ENCODE data around the gene KLK15.

KLK15 gene

DNA sequence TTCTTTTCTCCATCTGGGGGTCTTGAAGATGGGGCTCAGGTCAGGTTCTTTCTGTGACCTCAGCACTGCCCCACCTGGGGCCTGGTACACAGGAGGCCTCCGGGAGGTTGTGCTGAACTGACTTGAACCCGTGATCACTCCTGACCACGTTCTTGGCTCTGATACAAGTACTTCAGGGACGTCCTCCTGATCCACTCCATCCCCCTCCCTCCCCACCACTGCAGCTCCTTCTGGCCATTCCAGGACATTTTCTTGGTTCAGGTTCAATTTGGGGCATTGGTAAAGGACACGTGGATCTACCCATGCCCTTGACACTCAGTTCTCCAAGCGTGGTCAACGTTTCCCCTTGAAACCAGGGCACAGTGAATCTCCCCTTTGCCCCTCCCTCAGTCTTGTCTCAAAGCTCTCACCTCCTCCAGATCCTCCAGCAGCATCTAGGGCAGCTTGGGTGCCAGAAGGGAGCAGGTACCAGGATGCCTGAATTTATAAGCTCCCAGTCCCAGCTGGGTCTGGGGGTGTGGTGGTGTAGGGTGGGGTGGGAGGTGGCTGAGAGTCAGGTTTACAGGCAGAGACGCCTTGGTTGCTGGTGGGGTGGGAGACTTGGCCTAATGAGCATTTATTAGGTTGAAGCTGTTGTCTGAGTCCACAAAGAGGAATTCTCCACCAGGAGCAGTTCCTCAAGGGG lies at the start of gene KLK15:
Gene KLK15, minus strand, starts transcription at position 458 of the 685 bp plus-strand sequence. CDS start 2,082 bp downstream, outside the sequence.
- no peak for DNase-seq

DNA sequence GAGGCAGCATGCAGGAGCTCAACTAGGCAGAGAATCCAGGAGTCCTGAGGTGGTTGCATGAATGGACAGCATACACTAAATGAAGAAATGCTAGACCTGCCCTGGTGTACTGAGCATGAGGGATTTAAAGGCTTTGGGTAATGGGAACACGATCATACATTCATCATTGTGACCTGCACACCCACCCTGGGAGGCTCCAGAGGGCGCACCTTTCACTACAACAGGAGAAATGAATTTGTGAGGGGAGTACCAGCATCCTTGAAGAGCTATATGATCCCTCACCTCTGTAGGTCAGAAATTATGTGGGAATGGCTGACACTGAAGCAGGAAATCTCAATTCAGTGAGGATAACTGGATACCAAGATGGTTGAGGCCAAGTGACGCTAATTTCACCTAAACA lies 48.8 kb upstream of the KLK15 start:
- DNase-seq, result no peak

DNA sequence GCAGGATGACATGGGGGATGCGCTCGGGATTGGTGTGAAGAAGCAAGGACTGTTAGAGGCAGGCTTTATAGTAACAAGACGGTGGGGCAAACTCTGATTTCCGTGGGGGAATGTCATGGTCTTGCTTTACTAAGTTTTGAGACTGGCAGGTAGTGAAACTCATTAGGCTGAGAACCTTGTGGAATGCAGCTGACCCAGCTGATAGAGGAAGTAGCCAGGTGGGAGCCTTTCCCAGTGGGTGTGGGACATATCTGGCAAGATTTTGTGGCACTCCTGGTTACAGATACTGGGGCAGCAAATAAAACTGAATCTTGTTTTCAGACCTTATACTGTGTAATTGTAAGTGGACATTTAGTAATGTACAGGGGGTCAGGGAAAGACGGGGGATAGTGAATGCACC lies 46.9 kb upstream of the KLK15 start:
- no peak for DNase-seq

DNA sequence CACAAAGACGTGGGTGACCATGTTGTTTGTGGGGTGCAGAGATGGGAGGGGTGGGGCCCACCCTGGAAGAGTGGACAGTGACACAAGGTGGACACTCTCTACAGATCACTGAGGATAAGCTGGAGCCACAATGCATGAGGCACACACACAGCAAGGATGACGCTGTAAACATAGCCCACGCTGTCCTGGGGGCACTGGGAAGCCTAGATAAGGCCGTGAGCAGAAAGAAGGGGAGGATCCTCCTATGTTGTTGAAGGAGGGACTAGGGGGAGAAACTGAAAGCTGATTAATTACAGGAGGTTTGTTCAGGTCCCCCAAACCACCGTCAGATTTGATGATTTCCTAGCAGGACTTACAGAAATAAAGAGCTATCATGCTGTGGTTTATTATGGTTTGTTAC lies 45.5 kb upstream of the KLK15 start:
- DNase-seq, result no peak

GRCh38 chr19:50877338-50877737 lies 44.0 kb upstream of the KLK15 start:
- DNase-seq, result no peak

DNA sequence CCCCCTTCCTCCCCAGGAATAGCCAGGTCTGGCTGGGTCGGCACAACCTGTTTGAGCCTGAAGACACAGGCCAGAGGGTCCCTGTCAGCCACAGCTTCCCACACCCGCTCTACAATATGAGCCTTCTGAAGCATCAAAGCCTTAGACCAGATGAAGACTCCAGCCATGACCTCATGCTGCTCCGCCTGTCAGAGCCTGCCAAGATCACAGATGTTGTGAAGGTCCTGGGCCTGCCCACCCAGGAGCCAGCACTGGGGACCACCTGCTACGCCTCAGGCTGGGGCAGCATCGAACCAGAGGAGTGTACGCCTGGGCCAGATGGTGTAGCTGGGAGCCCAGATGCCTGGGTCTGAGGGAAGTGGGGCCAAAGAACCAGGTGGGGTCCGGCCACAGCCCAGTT lies 43.1 kb upstream of the KLK15 start:
- no peak for DNase-seq

- DNase-seq, result peak; percentile 5
Measured at GRCh38 chr19:50875795-50876422, 42.5 kb upstream of the KLK15 start.

DNA sequence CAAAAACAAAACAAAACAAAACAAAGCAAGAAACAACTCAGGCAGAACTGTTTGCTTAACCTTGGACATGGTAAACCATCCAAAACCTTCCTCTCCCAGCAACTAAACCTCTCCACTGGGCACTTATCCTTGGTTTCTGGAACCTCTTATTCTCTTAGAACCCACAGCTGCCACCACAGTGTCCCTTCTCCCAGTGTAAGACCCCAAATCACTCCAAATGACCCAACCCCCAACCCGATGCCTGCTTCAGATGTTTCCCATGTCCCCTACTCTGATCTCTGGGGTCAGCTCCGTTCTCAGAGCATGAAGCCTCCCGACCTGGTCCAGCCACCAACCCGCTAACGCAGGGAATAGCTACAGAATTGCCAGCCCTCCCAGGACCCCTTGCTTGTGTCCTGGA lies 40.8 kb upstream of the KLK15 start:
- DNase-seq, result no peak

DNA sequence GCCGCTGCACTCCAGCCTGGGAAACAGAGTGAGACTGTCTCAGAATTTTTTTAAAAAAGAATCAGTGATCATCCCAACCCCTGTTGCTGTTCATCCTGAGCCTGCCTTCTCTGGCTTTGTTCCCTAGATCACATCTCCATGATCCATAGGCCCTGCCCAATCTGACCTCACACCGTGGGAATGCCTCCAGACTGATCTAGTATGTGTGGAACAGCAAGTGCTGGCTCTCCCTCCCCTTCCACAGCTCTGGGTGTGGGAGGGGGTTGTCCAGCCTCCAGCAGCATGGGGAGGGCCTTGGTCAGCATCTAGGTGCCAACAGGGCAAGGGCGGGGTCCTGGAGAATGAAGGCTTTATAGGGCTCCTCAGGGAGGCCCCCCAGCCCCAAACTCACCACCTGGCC lies 39.7 kb upstream of the KLK15 start, which contains the start of gene KLK2:
Gene KLK2, plus strand, starts transcription at position 384 of the 400 bp plus-strand sequence. CDS start 35 bp downstream, outside the sequence.
- no peak for DNase-seq

GRCh38 chr19:50870417-50871089 lies 37.2 kb upstream of the KLK15 start:
- no peak for DNase-seq

GRCh38 chr19:50869479-50869878 lies 36.1 kb upstream of the KLK15 start:
- DNase-seq, result no peak

DNA sequence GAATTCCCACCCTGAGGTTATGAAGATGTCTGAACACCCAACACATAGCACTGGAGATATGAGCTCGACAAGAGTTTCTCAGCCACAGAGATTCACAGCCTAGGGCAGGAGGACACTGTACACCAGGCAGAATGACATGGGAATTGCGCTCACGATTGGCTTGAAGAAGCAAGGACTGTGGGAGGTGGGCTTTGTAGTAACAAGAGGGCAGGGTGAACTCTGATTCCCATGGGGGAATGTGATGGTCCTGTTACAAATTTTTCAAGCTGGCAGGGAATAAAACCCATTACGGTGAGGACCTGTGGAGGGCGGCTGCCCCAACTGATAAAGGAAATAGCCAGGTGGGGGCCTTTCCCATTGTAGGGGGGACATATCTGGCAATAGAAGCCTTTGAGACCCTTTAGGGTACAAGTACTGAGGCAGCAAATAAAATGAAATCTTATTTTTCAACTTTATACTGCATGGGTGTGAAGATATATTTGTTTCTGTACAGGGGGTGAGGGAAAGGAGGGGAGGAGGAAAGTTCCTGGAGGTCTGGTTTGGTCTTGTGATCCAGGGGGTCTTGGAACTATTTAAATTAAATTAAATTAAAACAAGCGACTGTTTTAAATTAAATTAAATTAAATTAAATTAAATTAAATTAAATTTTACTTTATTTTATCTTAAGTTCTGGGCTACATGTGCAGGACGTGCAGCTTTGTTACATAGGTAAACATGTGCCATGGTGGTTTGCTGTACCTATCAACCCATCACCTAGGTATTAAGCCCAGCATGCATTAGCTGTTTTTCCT lies 28.3 kb upstream of the KLK15 start:
- DNase-seq, result no peak

DNA sequence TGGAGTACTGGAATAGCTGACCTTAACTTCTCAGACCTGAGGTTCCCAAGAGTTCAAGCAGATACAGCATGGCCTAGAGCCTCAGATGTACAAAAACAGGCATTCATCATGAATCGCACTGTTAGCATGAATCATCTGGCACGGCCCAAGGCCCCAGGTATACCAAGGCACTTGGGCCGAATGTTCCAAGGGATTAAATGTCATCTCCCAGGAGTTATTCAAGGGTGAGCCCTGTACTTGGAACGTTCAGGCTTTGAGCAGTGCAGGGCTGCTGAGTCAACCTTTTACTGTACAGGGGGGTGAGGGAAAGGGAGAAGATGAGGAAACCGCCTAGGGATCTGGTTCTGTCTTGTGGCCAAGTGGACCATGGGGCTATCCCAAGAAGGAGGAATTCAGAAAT lies 27.6 kb upstream of the KLK15 start:
- DNase-seq, result no peak

GRCh38 chr19:50859849-50860248 lies 26.5 kb upstream of the KLK15 start:
- no peak for DNase-seq

DNA sequence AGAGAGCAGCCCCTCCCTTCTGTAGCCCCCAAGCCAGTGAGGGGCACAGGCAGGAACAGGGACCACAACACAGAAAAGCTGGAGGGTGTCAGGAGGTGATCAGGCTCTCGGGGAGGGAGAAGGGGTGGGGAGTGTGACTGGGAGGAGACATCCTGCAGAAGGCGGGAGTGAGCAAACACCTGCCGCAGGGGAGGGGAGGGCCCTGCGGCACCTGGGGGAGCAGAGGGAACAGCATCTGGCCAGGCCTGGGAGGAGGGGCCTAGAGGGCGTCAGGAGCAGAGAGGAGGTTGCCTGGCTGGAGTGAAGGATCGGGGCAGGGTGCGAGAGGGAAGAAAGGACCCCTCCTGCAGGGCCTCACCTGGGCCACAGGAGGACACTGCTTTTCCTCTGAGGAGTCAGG lies 25.5 kb upstream of the KLK15 start:
- no peak for DNase-seq

- DNase-seq, result no peak
Measured at GRCh38 chr19:50857366-50857765, 24.0 kb upstream of the KLK15 start.

- no peak for DNase-seq
Measured at GRCh38 chr19:50854636-50855410, 21.4 kb upstream of the KLK15 start, which contains the start of gene KLK3. Gene KLK3, plus strand, starts transcription at chr19:50854915. Its CDS starts 41 bp downstream, at chr19:50854956.

GRCh38 chr19:50851620-50852019 lies 18.2 kb upstream of the KLK15 start:
- no peak for DNase-seq

- no peak for DNase-seq
Measured at GRCh38 chr19:50850738-50851137, 17.4 kb upstream of the KLK15 start.

DNA sequence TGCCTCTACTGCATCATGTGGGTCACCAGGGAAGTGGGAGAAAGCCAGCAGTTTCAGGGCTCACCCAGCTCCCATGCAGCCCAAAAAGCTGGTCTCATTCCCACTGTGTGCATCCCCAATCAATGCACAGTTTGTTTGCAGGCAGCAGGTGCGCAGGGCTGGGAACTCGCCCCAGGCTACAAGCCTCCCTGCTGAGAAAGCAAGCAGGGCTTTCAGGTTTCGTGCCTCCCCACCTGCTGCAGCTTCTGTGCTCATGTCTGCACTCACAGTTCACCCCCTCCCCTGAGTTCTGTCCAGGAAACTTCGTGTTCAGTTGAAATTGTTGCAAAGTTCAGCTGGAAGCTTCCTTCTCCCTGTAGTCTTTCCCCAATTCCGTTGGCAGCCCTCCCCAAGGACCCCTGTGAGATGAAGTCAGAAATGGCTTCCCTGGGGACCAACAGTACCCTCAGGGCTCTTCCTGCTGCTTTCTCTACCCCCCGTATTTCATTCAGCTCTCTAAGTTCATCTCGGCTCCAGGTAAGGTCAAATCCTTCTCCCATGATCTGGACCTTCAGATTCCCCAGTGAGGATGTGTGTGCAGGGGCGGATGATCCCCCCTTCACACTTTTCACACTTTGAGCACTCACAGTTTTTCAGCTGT lies 11.0 kb upstream of the KLK15 start:
- no peak for DNase-seq

- no peak for DNase-seq
Measured at GRCh38 chr19:50843701-50844221, 10.4 kb upstream of the KLK15 start.

- DNase-seq, result no peak
Measured at GRCh38 chr19:50843205-50843604, 9.8 kb upstream of the KLK15 start.

Measured in inflammatory macrophage treated with lipopolysaccharide for 4 hours (primary cell).